ENCODE results near the gene IFT88. TPM values are rescaled to one million over a fixed set of nuclear protein-coding genes. Genes with fewer than 3 reads are reported as not detected.

The IFT88 gene
- total and polyA plus RNA-seq, 2 of the 4 experiments (the other 2 are of a cell fraction) = 5.5 to 8.6 TPM

- Histone ChIP-seq H3K4me3 (ENCODE audit: insufficient read depth, low read depth, low read length) (no peak overlapping the region), H3K9me3 (ENCODE audit: control insufficient read depth, insufficient read depth, low read length) (no peaks in the 10 kb centered on the region), H3K4ac (ENCODE audit: low read depth, low read length) (no peak overlapping the region), H4K5ac (ENCODE audit: low read depth, low read length) (no peak overlapping the region), H3K27ac (ENCODE audit: insufficient read depth, low read length) (no peak overlapping the region), H2AFZ (replicated peaks; ENCODE audit: low read length, poor library complexity) (no peak overlapping the region), H3K27me3 (ENCODE audit: control insufficient read depth, insufficient read depth, low read length) (no peaks in the 10 kb centered on the region), H3K4me1 (ENCODE audit: control insufficient read depth, insufficient read depth, low read length) (no peaks in the 10 kb centered on the region), H3K4me2 (ENCODE audit: low read depth, low read length) (no peak overlapping the region), H4K91ac (ENCODE audit: insufficient read depth, low read depth, low read length) (no peak overlapping the region), H2BK120ac (ENCODE audit: low read depth, low read length) (no peak overlapping the region), H4K20me1 (ENCODE audit: insufficient read depth, low read length) (no peaks in the 10 kb centered on the region), H4K8ac (ENCODE audit: low read depth in 2 of 2, low read length in 2 of 2) (no peak overlapping the region), H3K14ac (replicated peaks; ENCODE audit: low read depth, low read length) (no peak overlapping the region), H2BK20ac (ENCODE audit: low read depth, low read length) (no peak overlapping the region), H3K79me1 (ENCODE audit: low read depth in 1 of 2, low read length in 2 of 2) (no peaks in the 10 kb centered on the region), H3K56ac (ENCODE audit: extremely low read depth, insufficient read depth, low read length) (no peak overlapping the region), H2BK15ac (ENCODE audit: low read depth, low read length) (no peak overlapping the region), H2AK9ac (replicated peaks; ENCODE audit: low read depth, low read length, poor library complexity) (no peak overlapping the region), H2BK5ac (ENCODE audit: low read depth, low read length, poor library complexity, severe bottlenecking) (no peak overlapping the region), H3K36me3 (ENCODE audit: control insufficient read depth, insufficient read depth, low read length) (0 out of 2 replicates have a peak, but pooled peaks cover 1% of the 10 kb centered on the region), H3K9ac (ENCODE audit: low read depth, low read length) (no peak overlapping the region), H3K18ac (ENCODE audit: low read depth, low read length) (no peak overlapping the region), H2AK5ac (ENCODE audit: low read depth, low read length) (no peak overlapping the region), H3K23ac (ENCODE audit: low read depth, low read length) (no peak overlapping the region), H3K9me1 (ENCODE audit: insufficient read depth, low read length) (peaks cover 3% of the 10 kb centered on the region; the same call in 1 of the 2 replicates)
- DNase-seq (no peak), ATAC-seq (ENCODE audit: low read depth) (no peak)
- POLR2A ChIA-PET (ENCODE audit: unreplicated experiment) = no interaction called here
- WGBS, 2 experiments (ENCODE audit: extremely low coverage in 2 of 2, insufficient read length in 1 of 2) = no CpG with 5 or more reads among the region's 2 CpGs
- no peak for TF ChIP-seq RAD21 (IDR thresholded peaks at IDR 0.05; ENCODE audit: low read length)
- TF ChIP-seq, protein P1, sequence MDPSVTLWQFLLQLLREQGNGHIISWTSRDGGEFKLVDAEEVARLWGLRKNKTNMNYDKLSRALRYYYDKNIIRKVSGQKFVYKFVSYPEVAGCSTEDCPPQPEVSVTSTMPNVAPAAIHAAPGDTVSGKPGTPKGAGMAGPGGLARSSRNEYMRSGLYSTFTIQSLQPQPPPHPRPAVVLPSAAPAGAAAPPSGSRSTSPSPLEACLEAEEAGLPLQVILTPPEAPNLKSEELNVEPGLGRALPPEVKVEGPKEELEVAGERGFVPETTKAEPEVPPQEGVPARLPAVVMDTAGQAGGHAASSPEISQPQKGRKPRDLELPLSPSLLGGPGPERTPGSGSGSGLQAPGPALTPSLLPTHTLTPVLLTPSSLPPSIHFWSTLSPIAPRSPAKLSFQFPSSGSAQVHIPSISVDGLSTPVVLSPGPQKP (IDR thresholded peaks at IDR 0.05; ENCODE audit: borderline replicate concordance, low read depth, low read length) = no peak
- TF ChIP-seq POLR2A (IDR thresholded peaks at IDR 0.05; ENCODE audit: low read depth, low read length) = no peak
- no peak for TF ChIP-seq RFX5 (IDR thresholded peaks at IDR 0.05; ENCODE audit: low read depth, low read length)
- no peak for TF ChIP-seq USF2 (IDR thresholded peaks at IDR 0.05; ENCODE audit: low read depth, low read length)
- TF ChIP-seq FOS (IDR thresholded peaks at IDR 0.05; ENCODE audit: low read depth, low read length) = no peak
- no TSS peak for BruUV-seq (replicated peaks)
- dilution Hi-C loops (cut with HindIII; ENCODE audit: low sequenced_read_pairs, unreplicated experiment) = no loop called here
- in situ Hi-C loops (cut with MboI; ENCODE audit: low sequenced_read_pairs) = no loop called here
- CTCF ChIA-PET = no interaction called here
- intact Hi-C loops (cut with micrococcal nuclease) = no loop called here
These were observed 27.3 kb downstream of the IFT88 start for GRCh38 chr13:20594280-20594679.

Measured in IMR-90 (cell line).